GM21447 (cell line): ENCODE measurements around the gene WFDC1.

Experiments
- ATAC-seq: cut with Tn5 transposase; IDR thresholded peaks from one replicate; pipeline ENCODE4 v1.9.1; 2021; ENCODE audit not compliant: unreplicated experiment

The WFDC1 gene

DNA sequence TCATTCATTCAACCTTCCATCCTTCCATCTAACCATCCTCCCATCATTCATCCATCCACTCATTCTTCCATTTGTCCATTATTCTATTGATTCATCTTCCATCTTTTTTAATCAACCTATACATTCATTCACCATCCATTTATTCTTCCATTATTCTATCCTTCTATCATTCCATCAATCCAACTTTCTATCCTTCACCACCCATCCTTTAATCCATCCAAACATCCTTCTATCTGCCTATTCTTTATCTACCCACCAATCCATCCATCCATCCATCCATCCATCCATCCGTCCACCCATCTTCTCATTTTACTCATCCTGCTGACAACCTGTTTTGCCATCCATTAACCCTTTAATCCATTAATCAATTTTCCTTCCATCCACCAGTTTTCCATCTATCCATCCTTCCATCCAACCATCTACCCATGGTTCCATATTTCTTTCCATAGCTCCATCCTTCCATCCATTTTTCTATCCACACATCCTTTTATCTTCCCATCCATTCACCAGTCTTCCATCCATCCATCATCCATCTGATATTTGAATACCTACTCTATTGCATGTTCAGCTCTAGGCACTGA lies 21.8 kb upstream of the WFDC1 start:
- ATAC-seq, result no peak

GRCh38 chr16:84274515-84274914 lies 20.2 kb upstream of the WFDC1 start:
- ATAC-seq, result no peak

DNA sequence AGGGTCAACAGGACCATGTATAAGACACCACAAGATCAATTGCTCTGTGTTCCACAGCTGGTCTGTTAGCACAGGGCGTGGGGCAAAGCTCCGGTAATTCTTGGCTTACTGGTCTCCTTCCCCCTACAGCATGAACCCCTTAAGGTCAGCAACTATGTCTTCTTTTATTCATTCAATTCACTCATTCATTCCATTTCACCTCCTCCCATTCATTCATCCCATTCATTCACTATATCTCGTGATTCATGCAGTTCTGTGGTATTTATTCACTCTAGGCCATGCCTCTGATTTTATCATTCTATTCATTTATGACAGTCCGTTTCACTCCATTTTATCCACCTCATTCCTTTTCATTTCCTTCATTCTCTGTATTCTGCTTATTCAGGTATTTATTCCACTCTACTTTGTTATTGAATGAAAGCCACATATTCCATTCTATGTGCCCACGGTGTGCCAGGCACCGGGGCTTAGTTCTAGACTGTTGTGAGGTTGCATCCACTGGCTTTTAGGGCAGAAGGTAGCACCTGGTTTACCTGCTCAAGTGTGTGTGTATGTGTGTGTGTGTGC lies 19.0 kb upstream of the WFDC1 start:
- no peak for ATAC-seq

DNA sequence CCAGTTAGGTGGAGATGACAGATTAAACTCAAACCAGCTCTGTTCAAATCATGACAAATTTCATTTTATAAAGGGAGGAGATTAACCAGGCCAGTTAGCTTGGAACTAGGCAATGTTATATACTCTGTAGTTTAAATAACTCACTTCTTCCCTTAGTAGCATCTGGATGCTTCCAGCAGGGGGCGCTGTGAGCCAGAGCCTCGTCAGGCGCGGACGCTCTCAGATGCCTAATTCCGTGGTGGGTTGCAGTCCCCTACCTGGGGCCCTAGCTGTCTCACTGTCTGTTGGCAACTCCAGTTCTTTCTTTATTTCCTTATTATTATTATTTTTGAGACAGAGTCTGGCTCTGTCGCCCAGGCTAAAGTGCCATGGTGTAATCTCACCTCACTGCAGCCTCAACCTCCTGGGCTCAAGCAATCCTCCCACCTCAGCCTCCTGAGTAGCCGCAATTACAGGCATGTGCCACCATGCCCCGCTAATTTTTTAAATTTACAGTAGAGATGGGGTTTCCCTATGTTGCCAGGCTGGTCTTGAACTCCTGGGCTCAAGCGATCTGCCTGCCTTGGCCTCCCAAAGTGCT lies 17.3 kb upstream of the WFDC1 start:
- no peak for ATAC-seq

DNA sequence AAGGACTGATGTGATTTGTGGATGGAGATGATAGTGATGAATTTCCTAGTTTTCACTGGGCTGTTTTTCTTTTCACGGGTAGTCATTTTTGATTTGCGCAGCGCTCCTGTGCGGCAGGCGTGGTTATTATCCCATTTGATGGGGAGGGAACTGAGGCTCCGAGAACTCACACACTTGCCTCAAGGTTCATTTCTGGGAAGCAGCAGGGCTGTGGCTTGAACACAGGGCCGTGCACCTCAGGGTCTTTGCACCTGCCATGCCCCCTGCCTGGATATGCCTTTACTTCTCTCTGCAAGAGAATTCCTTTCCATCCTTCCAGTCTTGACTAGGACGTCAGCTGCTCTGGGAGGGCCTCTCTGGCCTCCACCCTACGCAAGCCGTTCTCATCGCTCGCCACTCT lies 16.3 kb upstream of the WFDC1 start:
- ATAC-seq, result no peak

DNA sequence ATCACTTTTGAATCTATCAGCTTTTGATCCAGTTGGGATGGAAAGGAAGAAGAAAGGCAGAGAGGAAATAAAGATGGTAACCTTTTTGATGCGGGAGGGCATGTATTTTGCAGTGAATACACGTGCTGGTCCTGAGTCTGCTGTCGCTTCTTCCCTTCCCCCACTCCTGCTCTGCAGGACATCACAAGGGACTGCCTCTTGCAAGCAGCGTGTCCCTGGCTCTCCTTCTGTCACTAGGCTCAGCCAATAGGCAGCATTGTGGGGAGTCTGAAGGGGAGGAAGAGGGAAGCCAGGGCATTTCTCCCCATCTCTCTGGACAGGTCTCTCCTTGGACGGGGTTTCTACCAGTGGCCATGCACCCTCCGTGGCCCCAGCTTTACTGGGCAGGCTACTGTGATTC lies 15.7 kb upstream of the WFDC1 start:
- ATAC-seq, result no peak

DNA sequence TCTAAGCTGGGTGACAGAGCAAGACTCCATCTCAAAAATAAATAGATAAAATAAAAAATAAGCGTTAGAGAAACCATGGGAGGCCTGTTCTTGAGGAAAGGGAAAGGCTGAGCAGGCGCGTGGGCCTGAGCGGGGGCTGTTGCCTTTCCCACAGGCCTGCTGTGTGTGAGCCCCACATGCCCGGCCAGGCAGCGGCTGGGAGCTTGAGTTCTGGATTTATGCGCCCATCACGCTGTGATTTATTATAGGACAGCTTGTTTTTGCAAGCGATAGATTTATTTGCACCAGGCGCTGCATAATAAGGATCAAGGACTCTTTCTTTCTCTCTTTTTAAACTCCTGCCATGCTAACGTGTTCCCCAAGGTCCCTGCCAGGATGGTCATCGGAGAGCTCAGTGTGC lies 14.8 kb upstream of the WFDC1 start:
- no peak for ATAC-seq

- no peak for ATAC-seq
Measured at GRCh38 chr16:84281074-84281473, 13.6 kb upstream of the WFDC1 start.

GRCh38 chr16:84282533-84282932 lies 12.1 kb upstream of the WFDC1 start:
- ATAC-seq, result no peak

DNA sequence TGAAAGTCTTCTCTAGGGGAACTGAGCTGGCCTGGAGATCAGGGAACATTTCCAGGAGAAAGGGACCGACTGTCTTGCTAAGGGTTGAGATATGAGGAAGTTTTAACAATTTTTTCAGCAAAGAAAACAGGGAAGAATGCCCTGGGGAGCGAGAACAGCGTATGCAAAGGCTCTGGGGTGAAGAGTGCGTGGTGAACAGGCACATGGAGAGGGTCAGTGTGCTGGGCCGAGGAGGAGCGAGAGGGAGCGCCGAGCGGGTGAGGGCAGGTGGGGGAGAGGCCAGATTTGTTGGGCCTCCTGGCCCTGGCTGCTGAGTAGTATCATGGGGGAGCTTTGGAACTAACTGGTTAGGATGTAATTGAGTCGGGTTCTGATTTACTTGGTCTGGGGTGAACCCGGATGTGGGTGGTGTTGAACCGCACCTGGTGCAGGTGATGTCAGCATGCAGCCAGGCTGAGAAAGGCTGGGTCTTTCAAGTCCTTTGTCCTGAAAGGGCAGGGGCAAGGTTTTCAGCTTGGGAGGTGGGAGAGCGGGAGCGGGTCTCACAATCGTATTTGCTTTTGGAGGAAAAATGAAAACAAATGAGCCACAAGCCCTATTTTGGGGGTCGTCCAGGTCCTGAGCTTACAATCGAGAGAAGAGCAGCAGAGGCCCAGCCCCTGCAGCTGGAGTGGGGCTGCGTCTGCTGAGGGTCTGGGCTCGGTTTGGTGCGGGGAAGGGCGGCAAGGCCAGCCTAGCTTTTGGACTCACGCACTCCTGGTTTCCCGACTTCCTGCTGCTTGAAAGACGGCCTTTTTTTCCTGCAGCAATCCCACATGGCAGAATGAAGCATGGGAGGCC lies 11.1 kb upstream of the WFDC1 start:
- ATAC-seq, result no peak

DNA sequence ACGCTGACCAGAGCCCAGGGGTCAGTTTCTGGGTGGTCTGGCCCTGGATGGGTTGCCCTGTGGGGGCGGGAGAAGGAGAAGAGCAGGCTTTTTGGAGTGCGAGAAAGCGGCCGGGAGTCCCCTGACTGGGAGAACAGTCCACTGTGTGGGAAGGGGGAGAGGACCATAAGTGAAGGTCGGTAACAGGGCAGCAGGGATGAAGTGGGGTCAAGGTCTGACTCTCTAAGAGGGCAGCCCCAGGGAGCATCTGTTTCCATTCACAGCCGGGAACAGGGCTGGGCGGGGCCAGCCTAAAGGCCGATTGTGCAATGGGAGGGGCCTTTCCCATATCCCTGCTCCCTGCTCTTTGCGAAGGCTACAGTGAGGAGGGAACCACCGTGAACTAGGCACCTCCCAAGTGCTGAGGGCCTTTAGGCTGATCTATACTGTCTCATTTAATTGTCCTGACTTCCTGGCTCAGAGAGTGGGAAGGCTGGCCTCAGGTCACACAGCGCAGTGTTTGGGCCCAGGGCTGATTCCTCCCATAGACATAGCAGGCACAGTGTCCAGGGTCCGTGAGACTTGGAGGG lies 10.4 kb upstream of the WFDC1 start:
- ATAC-seq, result no peak

DNA sequence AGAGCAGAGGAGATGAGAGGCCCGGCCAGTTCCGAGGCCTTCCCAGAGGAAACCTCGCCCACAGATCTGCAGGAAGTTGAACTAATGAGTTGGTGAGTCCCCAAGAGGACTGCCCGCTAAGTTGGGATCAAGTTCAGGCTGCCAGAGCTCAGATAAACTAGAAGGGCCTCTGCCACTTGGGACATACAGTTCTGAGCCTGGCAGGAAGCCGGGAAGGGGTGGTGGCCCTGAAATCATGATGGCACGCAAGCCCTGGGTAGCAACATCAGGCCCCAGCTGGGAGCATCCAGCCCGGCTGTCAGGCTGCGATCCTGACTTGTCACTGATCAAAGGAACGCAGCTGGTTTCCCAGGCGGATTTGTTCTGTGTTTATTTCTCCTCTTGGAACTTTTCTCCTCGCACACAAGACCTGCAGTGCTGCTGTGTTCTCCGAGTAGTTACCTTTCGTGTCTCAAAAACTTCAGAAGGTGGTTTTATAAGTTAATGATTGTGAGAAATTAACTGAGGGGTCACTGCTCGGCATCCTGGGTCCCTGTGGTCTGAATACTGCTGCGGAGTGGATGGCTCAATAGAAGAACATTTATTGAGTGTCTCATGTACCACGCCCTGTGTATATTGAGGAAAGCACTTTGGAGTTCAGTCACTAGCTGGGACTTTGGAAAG lies 8.0 kb upstream of the WFDC1 start:
- no peak for ATAC-seq

- no peak for ATAC-seq
Measured at GRCh38 chr16:84288902-84289301, 5.8 kb upstream of the WFDC1 start.

DNA sequence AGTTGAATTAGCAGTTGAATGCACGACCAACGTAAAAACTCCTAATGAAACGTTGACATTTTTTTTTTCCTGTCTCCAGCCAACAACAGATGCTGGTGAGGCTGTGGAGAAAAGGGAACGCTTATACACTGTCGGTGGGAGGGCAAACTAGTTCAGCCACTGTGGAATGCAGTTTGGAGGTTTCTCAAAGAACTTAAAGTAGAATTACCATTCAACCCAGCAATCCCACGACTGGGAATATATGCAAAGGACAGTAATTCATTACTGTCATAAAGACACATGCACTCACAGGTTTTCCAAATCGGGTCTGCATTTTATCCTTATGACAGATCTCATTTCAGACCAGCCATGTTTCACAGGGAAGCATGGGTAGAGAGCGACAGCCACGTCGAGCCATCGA lies 3.5 kb upstream of the WFDC1 start:
- ATAC-seq, result no peak

GRCh38 chr16:84292011-84292410 lies 2.7 kb upstream of the WFDC1 start:
- no peak for ATAC-seq

GRCh38 chr16:84293406-84293805 lies 1.3 kb upstream of the WFDC1 start:
- ATAC-seq, result no peak

GRCh38 chr16:84294117-84294516 lies 561 bp upstream of the WFDC1 start:
- ATAC-seq, result no peak

DNA sequence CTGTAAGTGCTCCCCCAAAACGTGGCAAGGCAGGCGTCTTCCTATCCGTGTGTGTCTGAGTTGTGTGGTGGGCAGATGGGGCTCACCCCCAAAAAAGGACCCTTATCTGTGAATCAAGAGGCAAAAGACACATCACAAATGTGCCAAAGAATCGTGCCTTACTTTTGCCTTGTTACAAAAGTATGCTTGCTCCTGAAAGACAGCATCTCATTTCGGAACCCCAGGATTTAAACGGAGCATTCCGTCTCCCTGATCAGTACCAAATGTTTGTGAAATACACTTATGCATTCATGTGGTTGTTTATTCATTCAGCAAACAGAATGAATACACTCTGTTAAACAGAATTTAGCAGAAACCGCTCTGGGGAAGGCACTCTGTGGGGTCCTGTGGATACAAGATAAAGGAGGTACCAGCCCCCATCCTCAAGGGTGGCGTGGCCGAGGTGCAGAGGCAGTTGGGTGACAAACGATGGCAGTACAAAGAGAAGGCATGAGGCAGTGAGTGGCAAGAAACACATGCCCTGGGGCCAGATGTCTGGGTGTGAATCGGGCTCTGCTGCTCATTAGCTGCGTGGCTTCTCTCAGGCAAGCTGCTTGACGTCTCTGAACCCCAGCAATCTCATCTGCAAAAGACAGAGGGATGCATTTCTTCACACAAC lies 654 bp downstream of the WFDC1 start:
- no peak for ATAC-seq

- ATAC-seq, result no peak
Measured at GRCh38 chr16:84298376-84298899, 3.8 kb downstream of the WFDC1 start.

DNA sequence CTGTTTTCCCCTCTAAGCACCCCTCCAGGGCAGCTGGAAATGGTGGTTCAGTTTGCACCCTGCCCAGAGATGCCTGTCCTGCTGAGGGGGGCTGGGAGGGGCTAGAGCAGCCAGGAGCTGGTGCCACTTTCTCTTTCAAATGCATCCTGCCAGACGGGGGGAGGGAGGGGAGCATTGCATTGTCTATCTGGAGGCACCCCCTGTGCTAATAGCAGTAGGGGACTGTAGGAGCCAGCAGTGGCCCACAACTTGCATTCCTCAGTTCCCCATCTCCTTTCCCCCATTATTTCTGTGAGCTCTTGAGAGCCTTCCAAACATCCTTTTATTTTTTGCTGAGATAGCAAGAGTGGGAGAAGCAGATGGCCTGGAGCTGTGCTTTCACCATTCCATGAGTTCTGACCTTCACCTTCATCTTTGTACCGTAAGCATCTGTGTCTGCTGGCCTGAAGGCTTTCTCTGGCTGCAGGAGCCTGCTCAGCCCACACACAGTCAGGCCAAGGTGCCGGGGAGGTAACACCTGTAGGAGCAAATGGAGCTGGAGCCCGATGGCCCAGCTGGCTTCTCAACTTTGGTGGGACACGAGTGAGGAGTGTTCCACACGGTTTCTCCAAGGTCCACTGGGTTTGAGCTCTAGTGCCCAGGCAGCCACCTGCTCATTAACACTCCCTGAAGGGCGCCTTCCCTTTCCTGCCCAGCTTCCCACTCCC lies 5.2 kb downstream of the WFDC1 start:
- ATAC-seq, result no peak
